ENCODE data around the gene TVP23A. TPM values are rescaled to one million over a fixed set of nuclear protein-coding genes. Genes with fewer than 3 reads are reported as not detected.
A peak's percentile ranks its signal among the peaks of the same experiment; 100 is the strongest.

TVP23A gene
- total and polyA plus RNA-seq, 10 of the 15 experiments (the other 5 are each of a cell fraction or from before 2014, with no cell fraction given) = 1.1 to 6.4 (median 2.2) TPM

GRCh38 chr16:10780628-10781027, 38.0 kb downstream of the TVP23A start (continued):
- TF ChIP-seq, protein P1, sequence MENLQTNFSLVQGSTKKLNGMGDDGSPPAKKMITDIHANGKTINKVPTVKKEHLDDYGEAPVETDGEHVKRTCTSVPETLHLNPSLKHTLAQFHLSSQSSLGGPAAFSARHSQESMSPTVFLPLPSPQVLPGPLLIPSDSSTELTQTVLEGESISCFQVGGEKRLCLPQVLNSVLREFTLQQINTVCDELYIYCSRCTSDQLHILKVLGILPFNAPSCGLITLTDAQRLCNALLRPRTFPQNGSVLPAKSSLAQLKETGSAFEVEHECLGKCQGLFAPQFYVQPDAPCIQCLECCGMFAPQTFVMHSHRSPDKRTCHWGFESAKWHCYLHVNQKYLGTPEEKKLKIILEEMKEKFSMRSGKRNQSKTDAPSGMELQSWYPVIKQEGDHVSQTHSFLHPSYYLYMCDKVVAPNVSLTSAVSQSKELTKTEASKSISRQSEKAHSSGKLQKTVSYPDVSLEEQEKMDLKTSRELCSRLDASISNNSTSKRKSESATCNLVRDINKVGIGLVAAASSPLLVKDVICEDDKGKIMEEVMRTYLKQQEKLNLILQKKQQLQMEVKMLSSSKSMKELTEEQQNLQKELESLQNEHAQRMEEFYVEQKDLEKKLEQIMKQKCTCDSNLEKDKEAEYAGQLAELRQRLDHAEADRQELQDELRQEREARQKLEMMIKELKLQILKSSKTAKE (IDR thresholded peaks at IDR 0.05; ENCODE audit: low read depth, poor library complexity, severe bottlenecking) = peak; percentile 75
- no peak for TF ChIP-seq MAX (IDR thresholded peaks at IDR 0.05; ENCODE audit: low read depth, low read length)
- peak; percentile 98 for TF ChIP-seq RUNX3 (IDR thresholded peaks at IDR 0.05; ENCODE audit: low read length)
- TF ChIP-seq, protein P2, sequence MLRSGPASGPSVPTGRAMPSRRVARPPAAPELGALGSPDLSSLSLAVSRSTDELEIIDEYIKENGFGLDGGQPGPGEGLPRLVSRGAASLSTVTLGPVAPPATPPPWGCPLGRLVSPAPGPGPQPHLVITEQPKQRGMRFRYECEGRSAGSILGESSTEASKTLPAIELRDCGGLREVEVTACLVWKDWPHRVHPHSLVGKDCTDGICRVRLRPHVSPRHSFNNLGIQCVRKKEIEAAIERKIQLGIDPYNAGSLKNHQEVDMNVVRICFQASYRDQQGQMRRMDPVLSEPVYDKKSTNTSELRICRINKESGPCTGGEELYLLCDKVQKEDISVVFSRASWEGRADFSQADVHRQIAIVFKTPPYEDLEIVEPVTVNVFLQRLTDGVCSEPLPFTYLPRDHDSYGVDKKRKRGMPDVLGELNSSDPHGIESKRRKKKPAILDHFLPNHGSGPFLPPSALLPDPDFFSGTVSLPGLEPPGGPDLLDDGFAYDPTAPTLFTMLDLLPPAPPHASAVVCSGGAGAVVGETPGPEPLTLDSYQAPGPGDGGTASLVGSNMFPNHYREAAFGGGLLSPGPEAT (IDR thresholded peaks at IDR 0.05; ENCODE audit: low read depth) = peak; percentile 93
- TF ChIP-seq NRF1 (conservative IDR thresholded peaks at IDR 0.05; ENCODE audit: low read depth, low read length) = no peak
- TF ChIP-seq GABPA (IDR thresholded peaks at IDR 0.05; ENCODE audit: low read depth) = no peak
- TF ChIP-seq NKRF (conservative IDR thresholded peaks at IDR 0.05) = no peak
- TF ChIP-seq, protein P3, sequence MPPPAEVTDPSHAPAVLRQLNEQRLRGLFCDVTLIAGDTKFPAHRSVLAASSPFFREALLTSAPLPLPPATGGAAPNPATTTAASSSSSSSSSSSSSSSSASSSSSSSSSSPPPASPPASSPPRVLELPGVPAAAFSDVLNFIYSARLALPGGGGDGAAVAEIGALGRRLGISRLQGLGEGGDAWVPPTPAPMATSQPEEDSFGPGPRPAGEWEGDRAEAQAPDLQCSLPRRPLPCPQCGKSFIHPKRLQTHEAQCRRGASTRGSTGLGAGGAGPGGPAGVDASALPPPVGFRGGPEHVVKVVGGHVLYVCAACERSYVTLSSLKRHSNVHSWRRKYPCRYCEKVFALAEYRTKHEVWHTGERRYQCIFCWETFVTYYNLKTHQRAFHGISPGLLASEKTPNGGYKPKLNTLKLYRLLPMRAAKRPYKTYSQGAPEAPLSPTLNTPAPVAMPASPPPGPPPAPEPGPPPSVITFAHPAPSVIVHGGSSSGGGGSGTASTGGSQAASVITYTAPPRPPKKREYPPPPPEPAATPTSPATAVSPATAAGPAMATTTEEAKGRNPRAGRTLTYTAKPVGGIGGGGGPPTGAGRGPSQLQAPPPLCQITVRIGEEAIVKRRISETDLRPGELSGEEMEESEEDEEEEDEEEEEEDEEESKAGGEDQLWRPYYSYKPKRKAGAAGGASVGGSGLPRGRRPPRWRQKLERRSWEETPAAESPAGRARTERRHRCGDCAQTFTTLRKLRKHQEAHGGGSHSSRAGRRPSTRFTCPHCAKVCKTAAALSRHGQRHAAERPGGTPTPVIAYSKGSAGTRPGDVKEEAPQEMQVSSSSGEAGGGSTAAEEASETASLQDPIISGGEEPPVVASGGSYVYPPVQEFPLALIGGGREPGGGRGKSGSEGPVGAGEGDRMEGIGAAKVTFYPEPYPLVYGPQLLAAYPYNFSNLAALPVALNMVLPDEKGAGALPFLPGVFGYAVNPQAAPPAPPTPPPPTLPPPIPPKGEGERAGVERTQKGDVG (CRISPR knock-in tag; IDR thresholded peaks at IDR 0.05) = no peak
- TF ChIP-seq BCL11A (IDR thresholded peaks at IDR 0.05; ENCODE audit: low read depth, low read length) = 0 out of 2 replicates have a peak, but pooled peaks have one; percentile 42
- TF ChIP-seq FOS (IDR thresholded peaks at IDR 0.05; ENCODE audit: borderline replicate concordance, extremely low read depth, insufficient read length) = no peak
- TF ChIP-seq ZNF384 (IDR thresholded peaks at IDR 0.05; ENCODE audit: borderline replicate concordance, low read depth, low read length) = no peak
- TF ChIP-seq POU2F2 (IDR thresholded peaks at IDR 0.05; ENCODE audit: borderline replicate concordance, low read depth, low read length) = peak; percentile 25; the same call in 1 of the 3 replicates
- TF ChIP-seq FOXM1 (IDR thresholded peaks at IDR 0.05; ENCODE audit: low read depth, low read length) = peak; percentile 84
- TF ChIP-seq KDM1A (IDR thresholded peaks at IDR 0.05; ENCODE audit: borderline replicate concordance) = no peak
- no peak for TF ChIP-seq ZNF592 (IDR thresholded peaks at IDR 0.05)
- no peak for TF ChIP-seq EGR1 (IDR thresholded peaks at IDR 0.05; ENCODE audit: borderline replicate concordance in 1 of 2, low read depth in 2 of 2, low read length in 2 of 2)
